HEK293 (cell line): ENCODE data around the gene HLA-C.

Experiments used
- GLI4 ChIP-seq: fragments of 450-650 bp; formaldehyde crosslinking; IDR thresholded peaks from 2 replicates; pipeline ENCODE4 v1.5.1; 2016; ENCODE audit warnings: missing biosample characterization, missing genetic modification characterization
- INSM2 ChIP-seq: fragments of 450-650 bp; formaldehyde crosslinking; IDR thresholded peaks from 2 replicates; pipeline ENCODE4 v1.5.1; 2016; ENCODE audit warnings: missing biosample characterization, missing genetic modification characterization
- KLF17 ChIP-seq: fragments of 450-650 bp; formaldehyde crosslinking; IDR thresholded peaks from 2 replicates; pipeline ENCODE4 v1.5.1; 2016; ENCODE audit warnings: missing biosample characterization, missing genetic modification characterization
- MEIS1 ChIP-seq: sonication (generic); formaldehyde crosslinking; IDR thresholded peaks from 2 replicates; pipeline ENCODE4 v1.8.1; 2022; ENCODE audit warnings: missing genetic modification reagents, mild to moderate bottlenecking, borderline replicate concordance
- OSR2 ChIP-seq: fragments of 450-650 bp; formaldehyde crosslinking; IDR thresholded peaks from 2 replicates; pipeline ENCODE4 v1.5.1; 2016; ENCODE audit warnings: missing biosample characterization, missing genetic modification characterization
- RBAK ChIP-seq: fragments of 450-650 bp; formaldehyde crosslinking; IDR thresholded peaks from 2 replicates; pipeline ENCODE4 v1.5.1; 2016; ENCODE audit warnings: missing biosample characterization, missing genetic modification characterization
- SETDB1 ChIP-seq: IDR thresholded peaks from one replicate; pipeline ENCODE4 v1.6.1; 2017; ENCODE audit warnings: mild to moderate bottlenecking, low read length, moderate library complexity, mixed read lengths; ENCODE audit not compliant: insufficient read length
- ZBTB6 ChIP-seq: fragments of 450-650 bp; formaldehyde crosslinking; IDR thresholded peaks from 2 replicates; pipeline ENCODE4 v1.5.1; 2017; ENCODE audit warnings: missing biosample characterization, missing genetic modification characterization
- ZNF138 ChIP-seq: fragments of 450-650 bp; formaldehyde crosslinking; IDR thresholded peaks from 2 replicates; pipeline ENCODE4 v1.5.1; 2016; ENCODE audit warnings: missing biosample characterization, missing genetic modification characterization, borderline replicate concordance
- ZNF140 ChIP-seq: fragments of 450-650 bp; formaldehyde crosslinking; IDR thresholded peaks from 2 replicates; pipeline ENCODE4 v1.5.1; 2016; ENCODE audit warnings: missing biosample characterization, missing genetic modification characterization
- ZNF24 ChIP-seq: fragments of 450-650 bp; formaldehyde crosslinking; IDR thresholded peaks from 2 replicates; pipeline ENCODE4 v1.5.1; 2016; ENCODE audit warnings: missing biosample characterization, missing genetic modification characterization
- ZNF311 ChIP-seq: fragments of 450-650 bp; formaldehyde crosslinking; IDR thresholded peaks from 2 replicates; pipeline ENCODE4 v1.5.1; 2017; ENCODE audit warnings: missing biosample characterization, missing genetic modification characterization, borderline replicate concordance
- ZNF394 ChIP-seq: fragments of 450-650 bp; formaldehyde crosslinking; IDR thresholded peaks from 2 replicates; pipeline ENCODE4 v1.5.1; 2016; ENCODE audit warnings: missing biosample characterization, missing genetic modification characterization, mild to moderate bottlenecking, moderate library complexity, borderline replicate concordance
- ZNF518A ChIP-seq: fragments of 450-650 bp; formaldehyde crosslinking; conservative IDR thresholded peaks from 2 replicates; pipeline ENCODE4 v1.5.1; 2016; ENCODE audit warnings: low read depth, missing biosample characterization, missing genetic modification characterization
- ZNF558 ChIP-seq: fragments of 450-650 bp; formaldehyde crosslinking; IDR thresholded peaks from 2 replicates; pipeline ENCODE4 v1.5.1; 2016; ENCODE audit warnings: missing biosample characterization, missing genetic modification characterization
- ZNF561 ChIP-seq: fragments of 450-650 bp; IDR thresholded peaks from 2 replicates; pipeline ENCODE4 v1.5.1; 2018; ENCODE audit warnings: missing biosample characterization, missing genetic modification characterization, borderline replicate concordance
- ZNF624 ChIP-seq: fragments of 450-650 bp; formaldehyde crosslinking; IDR thresholded peaks from 2 replicates; pipeline ENCODE4 v1.5.1; 2017; ENCODE audit warnings: missing biosample characterization, missing genetic modification characterization
- ZNF639 ChIP-seq: fragments of 450-650 bp; formaldehyde crosslinking; IDR thresholded peaks from 2 replicates; pipeline ENCODE4 v1.5.1; 2016; ENCODE audit warnings: missing biosample characterization, missing genetic modification characterization
- ZNF654 ChIP-seq: fragments of 450-650 bp; formaldehyde crosslinking; IDR thresholded peaks from 2 replicates; pipeline ENCODE4 v1.5.1; 2016; ENCODE audit warnings: low read depth, missing biosample characterization, missing genetic modification characterization
- ZNF660 ChIP-seq: fragments of 450-650 bp; IDR thresholded peaks from 2 replicates; pipeline ENCODE4 v1.5.1; 2018; ENCODE audit warnings: missing biosample characterization, mild to moderate bottlenecking, missing genetic modification characterization
- ZNF664 ChIP-seq: fragments of 450-650 bp; formaldehyde crosslinking; IDR thresholded peaks from 2 replicates; pipeline ENCODE4 v1.5.1; 2016; ENCODE audit warnings: missing biosample characterization, missing genetic modification characterization
- ZNF768 ChIP-seq: fragments of 450-650 bp; formaldehyde crosslinking; IDR thresholded peaks from 2 replicates; pipeline ENCODE4 v1.5.1; 2018; ENCODE audit warnings: missing biosample characterization, mild to moderate bottlenecking, missing genetic modification characterization
- ZNF777 ChIP-seq: fragments of 450-650 bp; formaldehyde crosslinking; IDR thresholded peaks from 2 replicates; pipeline ENCODE4 v1.5.1; 2017; ENCODE audit warnings: missing biosample characterization, missing genetic modification characterization, borderline replicate concordance
- ZSCAN18 ChIP-seq: fragments of 450-650 bp; formaldehyde crosslinking; IDR thresholded peaks from 2 replicates; pipeline ENCODE4 v1.5.1; 2016; ENCODE audit warnings: missing biosample characterization, missing genetic modification characterization
- ZSCAN4 ChIP-seq: fragments of 450-650 bp; formaldehyde crosslinking; IDR thresholded peaks from 2 replicates; pipeline ENCODE4 v1.5.1; 2017; ENCODE audit warnings: missing biosample characterization, missing genetic modification characterization

The HLA-C gene

GRCh38 chr6:31304683-31305082, 32.8 kb upstream of the HLA-C start (continued):
- TF ChIP-seq ZNF518A (peak; percentile 59), ZNF777 (tag by site-specific recombination) (no peak), ZNF639 (tag by site-specific recombination) (no peak), KLF17 (no peak), SETDB1 (peak; percentile 24), ZNF664 (tag by site-specific recombination) (no peak), RBAK (no peak), ZSCAN18 (no peak), ZNF140 (tag by site-specific recombination) (no peak), ZNF24 (tag by site-specific recombination) (peak; percentile 50; the same call in 1 of the 2 replicates), ZNF138 (tag by site-specific recombination) (no peak), ZNF660 (tag by site-specific recombination) (no peak), ZNF768 (tag by site-specific recombination) (no peak), ZNF561 (tag by site-specific recombination) (no peak), ZSCAN4 (tag by site-specific recombination) (no peak), MEIS1 (no peak), GLI4 (tag by site-specific recombination) (no peak), INSM2 (tag by site-specific recombination) (no peak), ZNF624 (no peak), ZNF311 (tag by site-specific recombination) (no peak), ZNF558 (tag by site-specific recombination) (no peak), ZNF654 (tag by site-specific recombination) (no peak), ZBTB6 (tag by site-specific recombination) (no peak), OSR2 (tag by site-specific recombination) (no peak), ZNF394 (tag by site-specific recombination) (no peak)
